ENCODE measurements around the gene DHX8.
A peak's percentile ranks its signal among the peaks of the same experiment; 100 is the strongest.

DHX8 gene

DNA sequence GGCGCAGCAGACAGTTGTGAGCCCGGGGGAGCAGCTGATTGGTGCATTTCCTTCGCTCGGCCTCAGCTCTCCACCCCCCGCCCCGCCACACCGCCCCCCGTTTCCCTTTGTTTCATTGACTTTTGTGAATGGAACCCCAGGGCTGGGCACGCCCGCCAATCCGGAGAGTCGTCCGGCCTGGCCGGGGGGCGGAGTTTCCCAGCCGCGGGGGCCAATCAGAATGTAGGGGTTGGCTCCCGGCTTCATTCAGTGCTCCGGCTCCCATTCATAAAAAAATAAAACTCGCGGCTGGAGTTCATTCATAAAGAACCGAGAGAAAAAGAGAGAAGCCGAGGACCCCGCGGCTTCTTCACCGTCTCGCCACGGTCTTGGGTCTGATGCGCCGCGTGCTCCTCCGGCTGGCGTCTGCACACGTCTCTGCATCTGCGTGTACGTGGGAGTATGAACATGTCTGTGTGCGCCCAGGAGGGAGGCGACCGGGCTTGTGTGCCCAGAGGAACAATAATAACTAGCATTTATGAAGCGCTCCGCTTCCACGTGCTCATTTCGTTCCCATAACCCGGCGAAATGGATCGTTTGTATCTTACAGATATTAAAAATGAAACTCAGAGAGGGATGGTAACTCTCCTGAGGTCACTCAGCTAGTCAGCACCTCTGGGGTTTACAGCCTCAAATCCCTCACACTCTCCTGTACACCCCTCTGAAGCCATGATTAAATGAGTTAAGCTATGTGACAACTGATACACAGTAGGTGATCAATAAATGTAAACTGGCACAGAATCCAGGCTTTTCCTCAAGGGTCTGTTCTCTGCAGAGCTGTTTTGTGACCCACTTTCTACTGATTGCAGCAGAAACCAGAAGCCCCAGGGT lies 62.8 kb downstream of the DHX8 start, which contains the start of gene ETV4:
TSS of gene ETV4 (minus strand) at position 22 of the 870 bp plus-strand sequence. CDS start 723 bp downstream, outside the sequence.
- peak; percentile 60 to 76 for DNase-seq (ENCODE audit: low read depth in 2 of 2, low spot score in 1 of 2)

DNA sequence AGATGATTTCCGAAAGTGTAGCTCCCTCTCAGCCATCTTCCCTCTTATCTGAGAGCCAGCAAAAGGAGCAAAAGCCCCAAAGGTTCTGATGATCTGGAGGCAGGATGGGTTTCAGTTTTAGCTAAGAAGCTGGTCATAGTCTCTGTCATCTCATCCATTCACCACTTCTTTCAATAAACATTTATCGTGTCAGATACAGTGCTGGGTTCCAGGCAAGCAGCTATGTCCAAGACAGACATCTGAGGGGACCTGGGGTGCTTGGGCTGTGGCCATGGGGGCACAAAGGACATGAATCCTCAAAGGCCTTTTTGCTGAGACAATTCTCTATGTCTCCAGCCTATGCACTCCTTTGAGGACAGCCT lies 63.4 kb downstream of the DHX8 start:
- DNase-seq (ENCODE audit: low read depth in 2 of 2, low spot score in 1 of 2): no peak

GRCh38 chr17:43547659-43548256 lies 64.0 kb downstream of the DHX8 start:
- DNase-seq (ENCODE audit: low read depth in 2 of 2, low spot score in 1 of 2): no peak

DNA sequence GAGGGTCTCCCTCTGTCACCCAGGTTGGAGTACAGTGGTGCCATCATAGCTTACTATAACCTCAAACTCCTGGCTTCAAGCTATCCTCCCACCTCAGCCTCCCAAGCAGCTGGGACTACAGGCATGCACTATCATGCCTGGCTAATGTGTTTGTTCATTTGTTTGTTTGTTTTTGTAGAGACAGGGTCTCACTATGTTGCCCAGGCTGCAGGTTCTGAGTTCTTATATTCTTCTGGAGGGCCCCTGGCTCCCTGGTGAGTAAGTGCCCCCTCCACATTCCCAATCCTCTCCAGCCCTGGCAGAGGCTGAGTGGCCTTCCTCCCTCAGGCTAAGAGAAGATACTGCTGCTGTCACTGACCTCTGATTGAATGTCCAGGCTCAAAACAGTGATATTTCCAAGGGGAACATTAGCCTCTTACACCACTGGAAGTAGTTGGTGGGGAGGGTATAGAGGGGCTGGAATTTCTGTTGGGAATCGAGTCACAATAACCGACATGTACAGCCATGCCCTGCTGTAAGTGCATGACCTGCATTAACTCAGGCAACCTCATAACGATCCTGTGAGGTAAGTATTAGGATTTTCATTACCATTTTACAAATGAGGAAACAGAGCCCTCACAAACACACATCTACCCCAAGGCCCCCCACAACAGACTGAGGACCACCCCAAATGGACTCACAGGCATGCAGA lies 65.1 kb downstream of the DHX8 start:
- no peak for DNase-seq (ENCODE audit: low read depth in 2 of 2, low spot score in 1 of 2)

DNA sequence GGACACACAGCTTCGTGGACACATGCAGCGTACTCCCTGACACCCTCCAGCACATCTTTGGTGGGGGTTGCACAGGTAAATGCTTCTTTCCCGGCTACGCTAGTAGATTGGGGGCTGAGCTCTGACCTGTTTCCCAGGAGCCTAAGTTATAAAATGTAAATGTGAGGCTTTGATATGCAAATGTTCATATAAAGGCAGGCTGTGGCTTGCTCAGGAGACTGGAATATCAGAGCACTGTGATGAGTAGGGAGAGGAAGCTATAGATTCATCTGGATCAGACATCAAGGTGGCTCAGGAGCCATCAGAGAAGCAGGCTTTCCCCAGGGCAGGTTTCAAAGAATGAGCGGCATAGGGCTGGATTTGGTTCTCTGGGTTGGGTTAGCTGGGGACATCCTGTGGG lies 65.7 kb downstream of the DHX8 start:
- DNase-seq (ENCODE audit: low read depth in 2 of 2, low spot score in 1 of 2): no peak

- no peak for DNase-seq (ENCODE audit: low read depth in 2 of 2, low spot score in 1 of 2)
Observed at GRCh38 chr17:43550754-43551153, 67.0 kb downstream of the DHX8 start.

- no peak for DNase-seq (ENCODE audit: low read depth in 2 of 2, low spot score in 1 of 2)
Observed at GRCh38 chr17:43552229-43552837, 68.6 kb downstream of the DHX8 start.

- no peak for DNase-seq (ENCODE audit: low read depth in 2 of 2, low spot score in 1 of 2)
Observed at GRCh38 chr17:43553573-43553972, 69.8 kb downstream of the DHX8 start.

- no peak for DNase-seq (ENCODE audit: low read depth in 2 of 2, low spot score in 1 of 2)
Observed at GRCh38 chr17:43554857-43555256, 71.1 kb downstream of the DHX8 start.

GRCh38 chr17:43556292-43556691 lies 72.5 kb downstream of the DHX8 start:
- no peak for DNase-seq (ENCODE audit: low read depth in 2 of 2, low spot score in 1 of 2)

DNA sequence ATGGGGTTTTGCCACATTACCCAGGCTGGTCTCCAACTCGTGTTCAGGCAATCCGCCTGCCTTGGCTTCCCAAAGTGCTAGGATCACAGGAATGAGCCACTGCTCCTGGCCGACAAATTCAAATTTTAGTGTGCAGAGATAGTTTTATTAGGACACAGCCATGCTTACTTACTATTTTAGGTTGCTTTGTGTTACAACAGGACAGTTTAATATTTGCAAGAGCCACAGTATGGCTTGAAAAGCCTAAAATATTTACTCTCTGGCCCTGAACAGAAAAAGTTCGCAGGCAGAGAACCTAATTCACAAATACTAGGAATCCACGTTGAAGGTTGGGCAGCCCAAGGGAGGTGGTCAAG lies 75.0 kb downstream of the DHX8 start:
- DNase-seq (ENCODE audit: low read depth in 2 of 2, low spot score in 1 of 2): no peak

DNA sequence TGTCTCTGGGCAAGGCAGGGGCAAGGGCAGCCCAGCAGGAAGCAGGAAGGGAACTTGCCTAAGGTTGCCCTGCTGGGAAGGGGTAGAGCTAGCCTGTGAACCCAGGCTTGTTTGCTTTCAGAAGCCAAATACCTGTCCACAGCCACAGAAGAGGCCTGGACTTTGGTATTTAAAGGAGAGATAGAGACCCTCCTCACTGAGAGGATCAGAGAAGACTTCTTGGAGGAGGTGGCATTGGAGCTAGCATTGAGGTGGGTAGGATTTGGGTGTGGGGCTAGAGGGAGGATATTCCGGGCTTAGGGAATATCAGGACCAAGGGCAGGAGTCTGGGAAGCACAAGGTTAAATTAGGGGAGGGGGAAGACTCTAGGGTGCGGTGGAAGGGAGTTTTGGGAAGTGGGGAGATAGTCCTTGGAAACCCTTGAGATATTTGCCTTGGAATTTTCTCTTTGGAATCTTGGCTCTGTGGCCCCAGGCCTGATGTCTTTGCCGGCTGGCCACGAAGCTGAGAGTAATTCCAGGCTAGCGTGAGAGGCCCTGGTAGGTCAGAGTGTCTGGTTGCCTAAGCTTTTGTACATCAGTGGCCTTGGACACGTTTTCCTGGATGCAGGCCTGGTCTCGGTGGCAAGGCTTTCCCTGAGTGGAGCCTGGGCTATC lies 75.5 kb downstream of the DHX8 start:
- no peak for DNase-seq (ENCODE audit: low read depth in 2 of 2, low spot score in 1 of 2)

- DNase-seq (ENCODE audit: low read depth in 2 of 2, low spot score in 1 of 2): no peak
Observed at GRCh38 chr17:43560461-43561427, 77.0 kb downstream of the DHX8 start.

- no peak for DNase-seq (ENCODE audit: low read depth in 2 of 2, low spot score in 1 of 2)
Observed at GRCh38 chr17:43562679-43563599, 79.2 kb downstream of the DHX8 start.

DNA sequence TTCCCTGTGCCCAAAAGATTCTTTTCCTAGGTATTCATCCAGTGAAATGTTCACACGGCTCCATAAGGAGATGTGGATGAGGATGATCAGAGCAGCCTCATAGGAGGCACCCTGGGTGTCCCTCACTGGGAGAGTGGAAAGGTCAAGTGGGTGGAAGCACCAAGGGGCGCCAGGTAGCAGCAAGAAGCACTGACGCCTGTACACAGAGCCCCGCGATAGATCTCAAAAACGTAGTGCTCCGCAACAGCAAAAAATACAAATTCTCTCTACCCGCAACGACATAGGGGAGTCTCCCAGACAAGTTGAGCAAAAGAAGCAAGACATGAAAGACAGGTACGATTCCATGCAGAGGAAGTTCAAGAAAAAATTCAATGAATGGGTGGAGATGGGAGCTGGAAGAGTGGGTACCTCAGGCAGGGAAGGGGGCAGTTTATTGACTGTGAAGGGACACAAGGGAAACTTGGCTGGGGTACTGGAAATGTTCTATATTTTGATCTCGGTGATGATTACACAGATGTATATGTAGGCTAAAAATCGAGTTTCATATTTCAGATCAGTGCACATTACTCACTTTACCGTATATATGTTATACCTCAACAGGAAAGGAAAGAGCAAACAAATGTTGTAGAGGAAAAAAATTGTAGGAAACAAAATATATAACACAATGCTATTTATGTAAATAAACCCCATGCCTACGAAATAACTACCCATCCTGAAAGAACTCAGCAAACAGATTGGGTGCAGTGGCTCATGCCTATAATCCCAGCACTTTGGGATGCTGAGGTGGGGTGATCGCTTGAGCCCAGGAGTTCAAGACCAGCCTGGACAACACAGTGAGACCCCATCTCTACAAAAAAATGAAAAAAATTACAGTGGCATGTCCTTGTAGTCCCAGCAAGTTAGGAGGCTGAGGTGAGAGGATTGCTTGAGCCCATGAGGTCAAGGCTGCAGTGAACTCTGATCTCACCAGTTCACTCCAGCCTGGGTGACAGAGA lies 80.1 kb downstream of the DHX8 start:
- no peak for DNase-seq (ENCODE audit: low read depth in 2 of 2, low spot score in 1 of 2)

DNA sequence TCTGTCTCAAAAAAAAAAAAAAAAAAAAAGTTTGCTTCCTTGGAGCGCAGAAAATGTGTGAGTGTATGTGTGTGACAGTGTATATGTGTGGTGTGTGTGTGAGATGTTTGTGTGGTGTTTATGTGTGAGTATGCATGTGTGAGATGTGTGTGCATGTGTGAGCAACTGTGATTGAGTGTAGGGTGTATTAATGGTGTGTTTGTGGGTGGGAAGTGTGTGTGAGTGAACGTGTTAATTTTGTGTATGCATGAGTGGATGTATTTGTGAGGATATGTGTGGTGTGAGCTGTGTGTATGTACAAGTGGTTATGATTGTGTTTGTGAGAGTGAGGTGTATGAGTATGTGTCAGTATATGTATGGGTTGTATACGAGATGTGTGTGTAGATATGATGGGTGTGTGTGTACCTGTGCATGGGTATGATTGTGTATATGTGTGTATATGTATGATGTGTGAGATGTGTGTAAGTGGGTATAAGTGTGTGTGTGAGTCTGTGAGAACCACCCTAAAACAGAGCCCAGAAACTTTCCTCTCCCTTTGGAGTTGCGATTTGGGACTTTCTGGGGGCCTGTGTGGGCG lies 84.8 kb downstream of the DHX8 start:
- no peak for DNase-seq (ENCODE audit: low read depth in 2 of 2, low spot score in 1 of 2)

- DNase-seq (ENCODE audit: low read depth in 2 of 2, low spot score in 1 of 2): no peak
Observed at GRCh38 chr17:43570518-43570928, 86.7 kb downstream of the DHX8 start.
